SK-N-SH (cell line): ENCODE results near the gene EZH1. TPM values are rescaled to one million over a fixed set of nuclear protein-coding genes. Genes with fewer than 3 reads are reported as not detected.

Source experiments
- CTCF ChIA-PET: fragments of 300-600, 350-600 bp; formaldehyde crosslinking; extraction: SDS; loops from one replicate; lab custom pipeline; 2021; lab: Yijun Ruan, JAX
- POLR2A ChIA-PET: fragments of 350-600 bp; sonication (Branson Sonifier 250); formaldehyde crosslinking; extraction: SDS; loops from one replicate; lab custom pipeline; 2020; ENCODE audit warnings: antibody characterized with exemption, inconsistent platforms; lab: Yijun Ruan, JAX
- DNase-seq: peaks from one replicate; pipeline ENCODE4 v3.0.0; 2012
- H2AFZ ChIP-seq: fragments of 200-600 bp; sonication (generic); 2 replicates; pipeline ENCODE4 v1.8.1; 2016; ENCODE audit warnings: antibody characterized with exemption, mild to moderate bottlenecking, low read depth
- H3F3A ChIP-seq: fragments of 200-600 bp; sonication (generic); replicated peaks from 2 replicates; pipeline ENCODE3; 2016; ENCODE audit warnings: antibody characterized with exemption, mild to moderate bottlenecking; ENCODE audit not compliant: insufficient read depth
- H3K27ac ChIP-seq, 2 experiments: fragments of 200-500 bp in 1 of 2; fragments of 200-600 bp in 1 of 2; sonication (Bioruptor generic) in 1 of 2; sonication (generic), shearing (Covaris generic) in 1 of 2; 2 replicates each; pipeline versions ENCODE4 v1.5.1 to v1.6.1; 2014 to 2016; ENCODE audit warnings: low read depth in 2 of 2, inconsistent platforms in 1 of 2, low read length in 1 of 2, mild to moderate bottlenecking in 1 of 2, mixed read lengths in 1 of 2
- H3K27me3 ChIP-seq: fragments of 200-600 bp; sonication (generic), shearing (Covaris generic); 2 replicates; pipeline ENCODE4 v1.6.1; 2016; ENCODE audit warnings: mixed run types; ENCODE audit not compliant: insufficient read depth
- H3K36me3 ChIP-seq, 2 experiments: fragments of 200-500 bp in 1 of 2; fragments of 200-600 bp in 1 of 2; sonication (Bioruptor generic) in 1 of 2; sonication (generic) in 1 of 2; replicated peaks in 1 of 2; 2 replicates each; pipeline versions ENCODE3 to v1.5.1; 2014 to 2016; ENCODE audit warnings: low read length in 1 of 2, mild to moderate bottlenecking in 1 of 2; ENCODE audit not compliant: insufficient read depth in 2 of 2, control insufficient read depth in 1 of 2
- H3K4me1 ChIP-seq, 2 experiments: fragments of 200-500 bp in 1 of 2; fragments of 200-600 bp in 1 of 2; sonication (Bioruptor generic) in 1 of 2; sonication (generic), shearing (Covaris generic) in 1 of 2; 2 replicates each; pipeline versions ENCODE4 v1.5.1 to v1.6.1; 2014 to 2016; ENCODE audit warnings: low read depth in 1 of 2, low read length in 1 of 2, mixed run types in 1 of 2; ENCODE audit not compliant: insufficient read depth in 2 of 2, control insufficient read depth in 1 of 2
- H3K4me2 ChIP-seq: fragments of 200-600 bp; sonication (generic), shearing (Covaris generic); 2 replicates; pipeline ENCODE4 v1.6.1; 2017; ENCODE audit warnings: mixed run types
- H3K4me3 ChIP-seq, 2 experiments: fragments of 200-500 bp in 1 of 2; fragments of 200-600 bp in 1 of 2; sonication (Bioruptor generic) in 1 of 2; sonication (generic), shearing (Covaris generic) in 1 of 2; 2 replicates each; pipeline versions ENCODE4 v1.5.1 to v1.8.1; 2014 to 2016; ENCODE audit warnings: low read depth in 2 of 2, inconsistent platforms in 1 of 2, low read length in 1 of 2, mild to moderate bottlenecking in 1 of 2, mixed read lengths in 1 of 2, moderate library complexity in 1 of 2
- H3K79me2 ChIP-seq: fragments of 200-600 bp; sonication (generic); 2 replicates; pipeline ENCODE4 v1.8.1; 2017; ENCODE audit warnings: mild to moderate bottlenecking; ENCODE audit not compliant: insufficient read depth
- H3K9ac ChIP-seq: fragments of 200-600 bp; sonication (generic); 2 replicates; pipeline ENCODE4 v1.6.1; 2017; ENCODE audit warnings: mixed run types
- H3K9me2 ChIP-seq: fragments of 200-600 bp; sonication (generic); 2 replicates; pipeline ENCODE4 v1.6.1; 2017; ENCODE audit warnings: mixed run types
- H3K9me3 ChIP-seq: fragments of 200-600 bp; sonication (generic); 2 replicates; pipeline ENCODE4 v1.6.1; 2017; ENCODE audit warnings: mixed run types, mild to moderate bottlenecking, moderate library complexity
- H4K20me1 ChIP-seq: fragments of 200-600 bp; sonication (generic); 2 replicates; pipeline ENCODE4 v1.6.1; 2017; ENCODE audit warnings: mild to moderate bottlenecking, mixed run types; ENCODE audit not compliant: insufficient read depth
- CHD2 ChIP-seq: fragments of 150-350 bp; IDR thresholded peaks from 2 replicates; pipeline ENCODE4 v1.6.1; 2018; ENCODE audit warnings: low read length; ENCODE audit not compliant: partially characterized antibody
- EZH2phosphoT487 ChIP-seq: fragments of 200-600 bp; sonication (generic); IDR thresholded peaks from 2 replicates; pipeline ENCODE4 v1.6.1; 2017; ENCODE audit warnings: low read depth, mixed run types, mild to moderate bottlenecking, antibody characterized with exemption, moderate library complexity, borderline replicate concordance
- FOSL2 ChIP-seq: IDR thresholded peaks from 2 replicates; pipeline ENCODE4 v1.4.0; 2012; ENCODE audit warnings: low read depth, mild to moderate bottlenecking, moderate library complexity, borderline replicate concordance
- FOXM1 ChIP-seq: IDR thresholded peaks from 2 replicates; pipeline ENCODE4 v1.4.0; 2012; ENCODE audit warnings: low read depth, mild to moderate bottlenecking
- GABPA ChIP-seq: IDR thresholded peaks from 2 replicates; pipeline ENCODE4 v1.4.0; 2012; ENCODE audit warnings: low read depth, mild to moderate bottlenecking
- GATA2 ChIP-seq: sonication (generic); formaldehyde crosslinking; IDR thresholded peaks from 2 replicates; pipeline ENCODE4 v1.5.0; 2020; ENCODE audit warnings: mild to moderate bottlenecking, missing genetic modification reagents
- MEF2A ChIP-seq: IDR thresholded peaks from 2 replicates; pipeline ENCODE4 v1.4.0; 2012; ENCODE audit warnings: low read depth, borderline replicate concordance
- NRF1 ChIP-seq: IDR thresholded peaks from 2 replicates; pipeline ENCODE4 v1.6.1; 2012; ENCODE audit warnings: low read depth, mild to moderate bottlenecking, low read length
- RAD21 ChIP-seq: IDR thresholded peaks from 2 replicates; pipeline ENCODE4 v1.6.1; 2012; ENCODE audit warnings: mild to moderate bottlenecking, low read length
- RXRA ChIP-seq: IDR thresholded peaks from 2 replicates; pipeline ENCODE4 v1.4.0; 2012; ENCODE audit warnings: low read depth, mild to moderate bottlenecking, borderline replicate concordance
- SIN3A ChIP-seq: IDR thresholded peaks from 2 replicates; pipeline ENCODE4 v1.6.1; 2012; ENCODE audit warnings: low read depth, mild to moderate bottlenecking, low read length, moderate library complexity, borderline replicate concordance
- TAF1 ChIP-seq: IDR thresholded peaks from 2 replicates; pipeline ENCODE4 v1.6.1; 2012; ENCODE audit warnings: low read depth, mild to moderate bottlenecking, low read length, moderate library complexity, borderline replicate concordance
- TEAD4 ChIP-seq: IDR thresholded peaks from 2 replicates; pipeline ENCODE4 v1.4.0; 2012; ENCODE audit warnings: mild to moderate bottlenecking, borderline replicate concordance; ENCODE audit not compliant: insufficient read depth
- WGBS: methylation state at CpG from one replicate; pipeline ENCODE4 v1.1.6; 2017; ENCODE audit warnings: low lambda C conversion rate; 5-methylcytosine and 5-hydroxymethylcytosine counted together
- polyA plus RNA-seq, 3 experiments: library from polyadenylated mRNA; depleted of rRNA; stranded (reverse); fragments of >200 nt; gene quantifications; 2 replicates each; pipeline ENCODE4 v1.2.3, GENCODE V29; 2012
- TF ChIP-seq, protein P1 (sequence below): IDR thresholded peaks from 2 replicates; pipeline ENCODE4 v1.4.0; 2012; ENCODE audit warnings: low read depth, borderline replicate concordance
- TF ChIP-seq, protein P2 (sequence below): fragments of 200-600 bp; sonication (generic); IDR thresholded peaks from 2 replicates; pipeline ENCODE4 v1.6.1; 2017; ENCODE audit warnings: antibody characterized with exemption, mild to moderate bottlenecking, moderate library complexity
- TF ChIP-seq, protein P3 (sequence below): fragments of 150-350 bp; IDR thresholded peaks from 2 replicates; pipeline ENCODE4 v1.6.1; 2016; ENCODE audit warnings: mild to moderate bottlenecking, low read depth, low read length

The EZH1 gene
- polyA plus RNA-seq, 1 of the 3 experiments (the other 2 are of a cell fraction) = 28.6 TPM

DNA sequence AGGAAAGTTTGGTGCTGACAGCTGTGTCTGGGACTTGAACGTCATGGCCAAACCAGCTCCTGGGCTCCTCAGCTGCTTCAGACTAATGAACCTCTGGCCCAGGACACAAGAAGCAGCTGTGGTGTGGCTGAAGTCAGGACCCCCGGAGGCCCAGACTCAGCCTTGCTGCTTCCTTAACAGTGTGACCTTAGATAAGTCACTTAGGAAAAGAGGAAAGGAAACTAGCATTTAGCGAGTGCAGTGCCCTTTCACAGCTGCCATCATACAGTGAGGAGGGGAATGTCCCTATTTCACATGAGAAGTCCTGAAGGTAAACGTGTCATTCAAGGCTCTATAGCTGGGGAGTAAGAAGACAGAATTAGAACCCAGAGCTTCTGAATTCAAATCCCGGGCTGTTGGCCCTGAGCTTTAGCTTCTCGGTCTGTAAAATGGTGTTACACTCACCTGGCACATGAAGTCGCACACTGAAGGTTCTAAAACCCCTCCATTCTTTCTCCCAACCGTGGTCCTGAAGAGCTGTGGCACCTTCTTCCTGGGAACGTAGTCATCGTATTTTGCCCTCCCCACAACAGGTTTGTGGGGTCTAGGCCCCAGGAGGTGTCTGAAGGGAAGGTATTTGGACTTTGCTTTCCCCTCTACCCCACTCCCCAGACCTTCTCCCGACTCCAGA lies 15.3 kb upstream of the EZH1 start:
- POLR2A ChIA-PET = interaction anchor here (0.6 to 2.5 kb wide), 4 partner anchors 11 to 374 kb away, joined by 3 to 17 read pairs (median 4); partner anchors contain the start of gene VPS25
- no peaks in the 10 kb centered on the region for H3K36me3 ChIP-seq
- no peak overlapping the region for H3K9ac ChIP-seq
- no peaks in the 10 kb centered on the region for H3K9me2 ChIP-seq
- H4K20me1 ChIP-seq = no peaks in the 10 kb centered on the region
- WGBS = 90% methylated on average over 11 of the region's 11 CpGs
- H3K79me2 ChIP-seq = no peaks in the 10 kb centered on the region
- DNase-seq = no peak
- TF ChIP-seq GATA2 (CRISPR knock-in tag) (no peak), GABPA (no peak), MEF2A (no peak), TAF1 (no peak), SIN3A (no peak), FOXM1 (no peak), RXRA (no peak), EZH2phosphoT487 (no peak), NRF1 (no peak), FOSL2 (no peak), RAD21 (no peak), CHD2 (no peak), TEAD4 (no peak)
- TF ChIP-seq, protein P1, sequence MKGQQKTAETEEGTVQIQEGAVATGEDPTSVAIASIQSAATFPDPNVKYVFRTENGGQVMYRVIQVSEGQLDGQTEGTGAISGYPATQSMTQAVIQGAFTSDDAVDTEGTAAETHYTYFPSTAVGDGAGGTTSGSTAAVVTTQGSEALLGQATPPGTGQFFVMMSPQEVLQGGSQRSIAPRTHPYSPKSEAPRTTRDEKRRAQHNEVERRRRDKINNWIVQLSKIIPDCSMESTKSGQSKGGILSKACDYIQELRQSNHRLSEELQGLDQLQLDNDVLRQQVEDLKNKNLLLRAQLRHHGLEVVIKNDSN = no peak
- TF ChIP-seq, protein P2, sequence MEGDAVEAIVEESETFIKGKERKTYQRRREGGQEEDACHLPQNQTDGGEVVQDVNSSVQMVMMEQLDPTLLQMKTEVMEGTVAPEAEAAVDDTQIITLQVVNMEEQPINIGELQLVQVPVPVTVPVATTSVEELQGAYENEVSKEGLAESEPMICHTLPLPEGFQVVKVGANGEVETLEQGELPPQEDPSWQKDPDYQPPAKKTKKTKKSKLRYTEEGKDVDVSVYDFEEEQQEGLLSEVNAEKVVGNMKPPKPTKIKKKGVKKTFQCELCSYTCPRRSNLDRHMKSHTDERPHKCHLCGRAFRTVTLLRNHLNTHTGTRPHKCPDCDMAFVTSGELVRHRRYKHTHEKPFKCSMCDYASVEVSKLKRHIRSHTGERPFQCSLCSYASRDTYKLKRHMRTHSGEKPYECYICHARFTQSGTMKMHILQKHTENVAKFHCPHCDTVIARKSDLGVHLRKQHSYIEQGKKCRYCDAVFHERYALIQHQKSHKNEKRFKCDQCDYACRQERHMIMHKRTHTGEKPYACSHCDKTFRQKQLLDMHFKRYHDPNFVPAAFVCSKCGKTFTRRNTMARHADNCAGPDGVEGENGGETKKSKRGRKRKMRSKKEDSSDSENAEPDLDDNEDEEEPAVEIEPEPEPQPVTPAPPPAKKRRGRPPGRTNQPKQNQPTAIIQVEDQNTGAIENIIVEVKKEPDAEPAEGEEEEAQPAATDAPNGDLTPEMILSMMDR = no peak
- TF ChIP-seq, protein P3, sequence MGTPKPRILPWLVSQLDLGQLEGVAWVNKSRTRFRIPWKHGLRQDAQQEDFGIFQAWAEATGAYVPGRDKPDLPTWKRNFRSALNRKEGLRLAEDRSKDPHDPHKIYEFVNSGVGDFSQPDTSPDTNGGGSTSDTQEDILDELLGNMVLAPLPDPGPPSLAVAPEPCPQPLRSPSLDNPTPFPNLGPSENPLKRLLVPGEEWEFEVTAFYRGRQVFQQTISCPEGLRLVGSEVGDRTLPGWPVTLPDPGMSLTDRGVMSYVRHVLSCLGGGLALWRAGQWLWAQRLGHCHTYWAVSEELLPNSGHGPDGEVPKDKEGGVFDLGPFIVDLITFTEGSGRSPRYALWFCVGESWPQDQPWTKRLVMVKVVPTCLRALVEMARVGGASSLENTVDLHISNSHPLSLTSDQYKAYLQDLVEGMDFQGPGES = no peak
- H3K27ac ChIP-seq = no peak overlapping the region
- H3K4me2 ChIP-seq = no peak overlapping the region
- H3K4me1 ChIP-seq = peaks cover 5 to 16% of the 10 kb centered on the region in 2 experiments; a peak in 2 of 4 replicates
- no peak overlapping the region for H2AFZ ChIP-seq
- H3K9me3 ChIP-seq = no peaks in the 10 kb centered on the region
- peaks cover 8% of the 10 kb centered on the region for H3F3A ChIP-seq
- H3K27me3 ChIP-seq = peaks cover 12% of the 10 kb centered on the region; the same call in 1 of the 2 replicates
- CTCF ChIA-PET = interaction anchor here (1.1 to 4.6 kb wide), 7 partner anchors 13 to 182 kb away, joined by 3 to 53 read pairs (median 15); partner anchors contain the start of genes PSMC3IP and VPS25
- H3K4me3 ChIP-seq = no peak overlapping the region
